Measurements from ENCODE around the gene SLC27A1.
"Not testable (repeated sequence)": the region's sequence is repeated elsewhere in the genome, so short reads cannot be mapped to it uniquely, and the experiment has no call there.

SLC27A1 gene

GRCh38 chr19:17487284-17488121 lies 17.2 kb downstream of the SLC27A1 start:
- DNase-seq: no peak

- DNase-seq: peak in 2 of 3 donors; percentile 38 to 75
These were observed 18.5 kb downstream of the SLC27A1 start for GRCh38 chr19:17488593-17489391.

GRCh38 chr19:17489392-17490030 lies 19.2 kb downstream of the SLC27A1 start:
- no peak for DNase-seq

DNA sequence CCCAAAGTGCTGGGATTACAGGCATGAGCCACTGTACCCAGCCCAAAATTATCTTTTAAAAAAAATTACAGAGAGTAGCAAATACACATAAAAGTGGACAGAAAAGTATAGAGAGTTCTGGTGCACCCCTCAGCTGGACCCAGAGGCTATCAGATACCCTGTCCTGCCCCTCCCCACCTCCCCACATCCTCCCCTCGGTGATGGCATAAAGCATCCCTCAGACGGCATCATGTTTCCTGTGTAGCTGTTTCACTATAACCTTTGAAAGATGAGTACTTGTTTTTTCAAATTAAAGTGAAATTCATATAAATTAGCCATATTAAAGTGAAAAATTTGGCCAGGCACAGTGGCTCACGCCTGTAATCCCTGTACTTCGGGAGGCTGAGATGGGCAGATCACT lies 20.1 kb downstream of the SLC27A1 start:
- no peak for DNase-seq

DNA sequence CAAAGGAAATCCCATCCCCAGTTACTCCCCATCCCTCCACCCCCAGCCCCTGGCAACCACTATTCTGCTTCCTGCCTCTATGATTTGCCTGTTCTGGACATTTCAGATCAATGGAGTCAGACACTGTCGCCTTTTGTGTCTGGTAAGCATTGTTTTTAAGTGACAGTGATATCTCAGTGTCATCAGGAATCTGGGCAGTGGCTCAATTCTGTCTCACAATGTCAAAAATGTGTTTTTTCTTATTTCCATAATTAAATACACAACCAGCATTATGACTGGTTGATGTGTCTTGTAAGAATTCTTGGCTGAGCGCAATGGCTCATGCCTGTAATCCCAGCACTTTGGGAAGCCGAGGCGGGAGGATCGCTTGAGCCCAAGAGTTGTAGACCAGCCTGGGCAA lies 21.0 kb downstream of the SLC27A1 start:
- DNase-seq: no peak

DNA sequence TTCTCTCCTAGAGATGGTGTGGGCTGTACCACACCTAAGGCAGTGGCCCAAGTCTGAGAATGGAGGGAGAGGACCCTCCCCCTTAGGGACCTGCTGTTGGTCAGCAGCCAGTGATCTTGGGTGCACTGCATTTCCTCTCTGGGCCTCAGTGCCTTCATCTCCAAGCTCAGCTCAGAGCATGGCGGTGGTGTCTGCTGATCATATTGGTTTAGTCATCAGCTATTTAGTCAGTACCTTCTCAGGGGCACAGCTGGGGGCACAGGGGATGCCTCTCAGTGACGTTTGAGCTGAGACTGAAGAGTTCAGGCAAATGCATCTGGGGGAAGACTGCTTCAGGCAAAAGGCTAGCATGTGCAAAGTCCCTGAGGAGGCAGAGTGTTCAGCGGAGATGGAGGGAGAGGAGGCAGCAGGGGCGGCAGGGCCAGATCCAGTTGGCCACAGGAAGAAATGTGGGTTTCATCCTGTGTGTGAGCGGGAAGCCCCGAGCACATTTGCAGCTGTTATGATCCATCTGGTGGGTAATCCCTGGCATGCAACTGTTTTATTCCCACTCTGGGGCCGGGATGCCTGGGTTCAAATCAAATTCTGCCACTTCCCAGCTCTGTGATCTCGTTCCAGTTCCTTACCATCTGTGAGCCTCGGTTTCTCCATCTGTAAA lies 25.4 kb downstream of the SLC27A1 start:
- no peak for DNase-seq

DNA sequence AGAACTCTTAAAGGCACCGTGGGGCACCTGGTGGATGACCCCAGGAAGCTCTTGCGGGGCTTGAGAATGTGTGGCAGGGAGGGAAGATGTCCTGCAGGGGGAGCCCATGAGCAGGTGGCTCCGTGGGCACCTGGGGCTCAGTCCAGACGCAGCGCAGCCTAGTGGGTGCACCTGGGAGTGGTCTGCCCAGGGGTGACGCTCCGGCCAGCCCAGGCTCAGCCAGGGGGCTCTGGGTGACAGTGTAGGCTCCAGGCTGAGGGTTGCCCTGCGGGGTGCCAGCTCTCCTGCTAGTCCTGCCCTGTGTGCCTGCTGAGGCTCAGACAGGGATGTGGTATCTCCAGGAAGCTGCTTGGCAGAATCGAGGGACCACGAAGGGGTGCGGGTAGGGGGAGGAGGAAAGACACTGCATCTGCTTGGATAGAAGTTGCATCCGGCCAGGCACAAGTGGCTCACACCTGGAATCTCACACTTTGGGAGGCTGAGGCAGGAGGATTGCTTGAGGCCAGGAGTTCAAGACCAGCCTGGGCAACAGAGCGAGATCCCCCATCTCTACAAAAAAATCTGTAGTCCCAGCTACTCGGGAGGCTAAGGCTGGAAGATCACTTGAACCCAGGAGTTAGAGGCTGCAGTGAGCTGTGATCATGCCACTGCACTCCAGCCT lies 26.1 kb downstream of the SLC27A1 start:
- peak; percentile 79 to 90 (median 83) for DNase-seq

DNA sequence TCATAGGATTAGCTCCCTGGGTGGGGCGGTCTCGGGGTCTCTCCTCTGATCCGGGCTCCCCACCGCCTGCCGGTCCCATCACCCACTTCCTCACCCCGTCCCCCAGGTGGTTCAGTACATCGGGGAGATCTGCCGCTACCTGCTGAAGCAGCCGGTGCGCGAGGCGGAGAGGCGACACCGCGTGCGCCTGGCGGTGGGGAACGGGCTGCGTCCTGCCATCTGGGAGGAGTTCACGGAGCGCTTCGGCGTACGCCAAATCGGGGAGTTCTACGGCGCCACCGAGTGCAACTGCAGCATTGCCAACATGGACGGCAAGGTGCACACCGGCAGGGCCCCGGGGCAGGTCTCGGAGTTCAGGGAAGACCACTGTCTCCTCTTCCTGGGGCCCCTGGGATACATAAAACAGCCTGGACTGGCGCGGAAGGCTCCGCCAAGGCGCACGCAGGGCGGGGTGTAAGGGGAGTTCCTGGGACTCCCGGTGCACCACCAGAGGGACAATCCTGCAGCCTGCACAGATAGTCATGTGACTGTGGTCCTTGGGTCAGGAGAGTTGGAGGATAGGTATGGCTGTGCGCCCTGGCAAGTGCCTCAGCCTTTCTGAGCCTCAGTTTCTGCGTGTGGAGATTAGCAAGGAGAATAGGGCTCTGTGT lies 26.9 kb downstream of the SLC27A1 start:
- DNase-seq: no peak

- DNase-seq: not testable (repeated sequence)
These were observed 28.7 kb downstream of the SLC27A1 start for GRCh38 chr19:17499025-17499424.

DNA sequence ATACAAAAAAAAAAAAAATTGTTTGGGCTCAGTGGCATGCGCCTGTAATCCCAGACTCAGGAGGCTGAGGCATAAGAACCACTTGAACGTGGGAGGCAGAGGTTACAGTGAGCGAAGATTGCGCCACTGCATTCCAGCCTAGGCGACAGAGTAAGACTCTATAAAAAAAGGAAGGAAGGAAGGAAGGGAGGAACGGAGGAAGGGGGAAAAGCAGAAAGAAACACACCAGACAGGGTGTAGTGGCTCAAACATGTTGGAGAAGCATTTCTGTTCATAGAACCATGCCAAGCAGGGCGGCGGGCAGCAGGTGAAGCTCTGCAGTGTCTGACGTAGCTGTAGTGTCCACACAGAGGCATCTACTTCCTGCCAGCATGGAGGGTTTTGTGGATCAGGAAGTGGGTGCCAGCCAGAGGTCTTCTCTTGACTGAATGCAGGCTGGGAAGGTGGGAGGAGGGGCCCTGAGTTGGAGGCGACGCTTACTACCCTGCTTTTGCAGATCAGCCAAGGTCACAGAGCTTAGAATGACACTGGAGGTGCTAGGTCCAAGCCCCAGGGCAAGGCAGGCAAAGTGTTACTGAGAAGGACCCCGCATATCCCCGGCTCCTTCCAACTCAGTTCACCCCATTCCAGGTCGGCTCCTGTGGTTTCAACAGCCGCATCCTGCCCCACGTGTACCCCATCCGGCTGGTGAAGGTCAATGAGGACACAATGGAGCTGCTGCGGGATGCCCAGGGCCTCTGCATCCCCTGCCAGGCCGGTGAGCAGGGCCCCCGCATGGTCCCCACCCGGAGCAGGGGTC lies 29.5 kb downstream of the SLC27A1 start:
- DNase-seq: peak; percentile 80

- DNase-seq: no peak
These were observed 30.3 kb downstream of the SLC27A1 start for GRCh38 chr19:17500447-17501198.

- DNase-seq: no peak
These were observed 32.9 kb downstream of the SLC27A1 start for GRCh38 chr19:17503240-17503639.

GRCh38 chr19:17504030-17504429 lies 33.7 kb downstream of the SLC27A1 start:
- no peak for DNase-seq

- DNase-seq: no peak
These were observed 34.1 kb downstream of the SLC27A1 start for GRCh38 chr19:17504456-17504855.

- no peak for DNase-seq
These were observed 34.9 kb downstream of the SLC27A1 start for GRCh38 chr19:17505223-17505622.

GRCh38 chr19:17506745-17507144 lies 36.4 kb downstream of the SLC27A1 start:
- no peak for DNase-seq

DNA sequence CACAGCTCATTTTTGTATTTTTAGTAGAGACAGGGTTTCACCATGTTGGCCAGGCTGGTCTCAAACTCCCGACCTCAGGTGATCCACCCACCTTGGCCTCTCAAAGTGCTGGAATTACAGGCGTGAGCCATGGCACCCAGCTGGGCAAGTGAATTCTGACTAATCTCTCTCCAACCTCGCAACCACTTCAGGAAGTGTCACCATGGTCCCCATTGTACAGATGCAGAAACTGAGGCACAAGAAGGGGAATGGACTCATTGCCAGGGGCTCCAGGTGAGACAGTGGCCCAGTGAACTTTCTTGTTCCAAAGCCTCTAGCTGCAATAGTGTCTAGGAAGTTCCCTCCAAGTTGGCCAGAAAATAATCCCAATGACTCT lies 38.2 kb downstream of the SLC27A1 start:
- not testable (repeated sequence) for DNase-seq

DNA sequence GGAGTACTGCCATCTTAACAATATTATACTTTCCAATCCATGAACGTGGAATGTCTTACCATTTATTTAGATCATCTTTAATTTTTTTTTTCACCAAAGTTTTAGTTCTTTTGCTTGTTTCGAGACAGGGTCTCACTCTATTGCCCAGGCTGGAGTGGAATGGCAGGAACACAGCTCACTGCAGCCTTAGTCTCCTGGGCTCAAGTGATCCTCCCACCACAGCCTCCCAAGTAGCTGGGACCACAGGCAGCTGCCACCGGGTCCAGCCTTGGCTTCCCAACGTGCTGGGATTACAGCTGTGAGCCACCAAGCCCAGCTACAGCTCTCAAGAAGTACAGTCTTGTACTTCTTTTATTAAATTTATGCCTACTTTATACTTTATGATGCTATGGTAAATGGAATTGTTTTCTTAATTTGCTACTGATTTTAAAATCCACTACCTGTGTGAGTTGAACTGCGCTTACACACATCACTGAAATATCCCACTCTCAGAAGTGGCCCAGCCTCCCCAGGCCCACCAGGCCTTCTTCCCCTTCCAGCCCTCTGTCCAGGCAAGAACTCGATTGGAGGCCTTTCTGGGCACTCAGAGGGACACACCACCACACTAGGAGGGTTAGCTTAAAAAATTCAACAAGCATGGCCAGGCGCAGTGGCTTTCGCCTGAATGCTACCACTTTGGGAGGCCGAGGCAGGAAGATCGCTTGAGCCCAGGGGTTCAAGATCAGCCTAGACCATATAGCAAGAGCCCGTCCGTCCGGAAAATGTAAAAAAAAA lies 40.1 kb downstream of the SLC27A1 start:
- peak in 2 of 3 donors; percentile 30 to 42 for DNase-seq
